CD8-positive, alpha-beta memory T cell (primary cell): ENCODE measurements around the gene NCOA7. TPM values are rescaled to one million over a fixed set of nuclear protein-coding genes. Genes with fewer than 3 reads are reported as not detected.

Experiments
- CTCF ChIA-PET: fragments of 350-600 bp; sonication (Branson Sonifier 250); formaldehyde crosslinking; loops from one replicate; lab custom pipeline; 2021; ENCODE audit warnings: antibody characterized with exemption; lab: Charles Lee
- POLR2A ChIA-PET: fragments of 350-600 bp; sonication (Branson Sonifier 250); formaldehyde crosslinking; loops from one replicate; lab custom pipeline; 2021; ENCODE audit warnings: antibody characterized with exemption; lab: Charles Lee
- DNase-seq, 5 donors: peaks; one replicate each; pipeline versions ENCODE4 v3.0.0 to v3.0.0-alpha.2; 2020 to 2022; ENCODE audit warnings: mixed read lengths in 1 of 5
- H3K27ac ChIP-seq: one replicate; pipeline ENCODE4 v1.7.0; 2013; ENCODE audit warnings: low read depth, mild to moderate bottlenecking, low read length, moderate library complexity
- H3K27me3 ChIP-seq: 2 replicates; pipeline ENCODE4 v1.7.0; 2013; ENCODE audit warnings: low read length, mild to moderate bottlenecking; ENCODE audit not compliant: insufficient read depth, poor library complexity, severe bottlenecking
- H3K36me3 ChIP-seq: 2 replicates; pipeline ENCODE4 v1.7.0; 2013; ENCODE audit warnings: mild to moderate bottlenecking, low read length, moderate library complexity; ENCODE audit not compliant: insufficient read depth
- H3K4me1 ChIP-seq: 2 replicates; pipeline ENCODE4 v1.7.0; 2013; ENCODE audit warnings: mild to moderate bottlenecking, low read length, moderate library complexity; ENCODE audit not compliant: insufficient read depth
- H3K4me3 ChIP-seq: 2 replicates; pipeline ENCODE4 v1.7.0; 2013; ENCODE audit warnings: mild to moderate bottlenecking, low read length
- H3K9me3 ChIP-seq: 2 replicates; pipeline ENCODE4 v1.7.0; 2013; ENCODE audit warnings: mild to moderate bottlenecking, low read length
- H3K27ac Mint-ChIP-seq, 8 donors: one replicate each; pipeline ENCODE4 v1.8.0; 2020 to 2021; ENCODE audit warnings: mixed read lengths in 8 of 8, mild to moderate bottlenecking in 6 of 8, inconsistent platforms in 3 of 8, moderate library complexity in 3 of 8
- H3K27me3 Mint-ChIP-seq, 2 donors: one replicate each; pipeline ENCODE4 v1.8.0; 2020 to 2021; ENCODE audit warnings: mixed read lengths in 2 of 2, mild to moderate bottlenecking in 1 of 2, moderate library complexity in 1 of 2
- H3K36me3 Mint-ChIP-seq, 3 donors: one replicate each; pipeline ENCODE4 v1.8.0; 2020 to 2021; ENCODE audit warnings: mixed read lengths in 3 of 3, inconsistent platforms in 1 of 3, mild to moderate bottlenecking in 1 of 3
- H3K4me1 Mint-ChIP-seq, 3 donors: one replicate each; pipeline ENCODE4 v1.8.0; 2020 to 2021; ENCODE audit warnings: mixed read lengths in 3 of 3, inconsistent platforms in 1 of 3, mild to moderate bottlenecking in 1 of 3
- H3K4me3 Mint-ChIP-seq, 7 donors: one replicate each; pipeline ENCODE4 v1.8.0; 2020 to 2021; ENCODE audit warnings: mixed read lengths in 7 of 7, mild to moderate bottlenecking in 6 of 7, moderate library complexity in 4 of 7, inconsistent platforms in 2 of 7
- H3K9me3 Mint-ChIP-seq, 5 donors: one replicate each; pipeline ENCODE4 v1.8.0; 2020 to 2022; ENCODE audit warnings: mixed read lengths in 5 of 5, mild to moderate bottlenecking in 3 of 5, moderate library complexity in 2 of 5, inconsistent platforms in 1 of 5
- polyA plus RNA-seq: library from polyadenylated mRNA; unstranded; fragments of 300-500 nt; fragmentation: Illumina TruSeq; gene quantifications from one replicate; pipeline ENCODE4 v1.2.3, GENCODE V29; 2021
- total RNA-seq, 2 experiments: library from RNA; stranded (reverse); gene quantifications; one replicate each; pipeline ENCODE4 v1.2.3, GENCODE V29; 2021

The NCOA7 gene
- total and polyA plus RNA-seq, 3 experiments from 2014 or later: 38.3 to 62.5 (median 54.7) TPM

- Histone ChIP-seq H3K27ac (no peak overlapping the region), H3K4me3 (no peak overlapping the region), H3K36me3 (no peaks in the 10 kb centered on the region), H3K4me1 (peaks cover 27% of the 10 kb centered on the region), H3K9me3 (no peaks in the 10 kb centered on the region), H3K27me3 (no peaks in the 10 kb centered on the region)
- POLR2A ChIA-PET: interaction anchor here (2.5 kb wide), 1 partner anchor 13 kb away, joined by 10 read pairs; no protein-coding TSS in a partner anchor
- peak overlapping the region in 4 of 7 donors; percentile 17 to 79 (median 55) for H3K4me3 Mint-ChIP-seq
- H3K4me1 Mint-ChIP-seq: peaks cover 55 to 74% (median 67%) of the 10 kb centered on the region in 3 donors
- no peak for DNase-seq
- peak overlapping the region in 4 of 8 donors; percentile 16 to 84 (median 78) for H3K27ac Mint-ChIP-seq
- CTCF ChIA-PET: interaction anchor here (0.9 to 1.3 kb wide), 2 partner anchors 13 to 162 kb away, joined by 3 to 5 read pairs; partner anchors contain the start of gene HINT3
- peaks cover 0 to 32% (median 0%) of the 10 kb centered on the region in 3 donors for H3K36me3 Mint-ChIP-seq
- H3K27me3 Mint-ChIP-seq: peaks cover 0 to 1% of the 10 kb centered on the region in 2 donors
- no peaks in the 10 kb centered on the region for H3K9me3 Mint-ChIP-seq
These were observed 3.8 kb downstream of the NCOA7 start for GRCh38 chr6:125794342-125795137.

GRCh38 chr6:125795301-125795700, 4.5 kb downstream of the NCOA7 start:
- ChIA-PET POLR2A (interaction anchor here (2.5 kb wide), 1 partner anchor 14 kb away, joined by 10 read pairs; no protein-coding TSS in a partner anchor), CTCF (interaction anchor here (0.7 kb wide), 1 partner anchor 15 kb away, joined by 3 read pairs; no protein-coding TSS in a partner anchor)
- Histone ChIP-seq H3K27ac (no peak overlapping the region), H3K4me1 (peaks cover 21% of the 10 kb centered on the region), H3K36me3 (no peaks in the 10 kb centered on the region), H3K9me3 (no peaks in the 10 kb centered on the region), H3K27me3 (no peaks in the 10 kb centered on the region), H3K4me3 (no peak overlapping the region)
- peaks cover 0 to 31% (median 0%) of the 10 kb centered on the region in 3 donors for H3K36me3 Mint-ChIP-seq
- H3K27me3 Mint-ChIP-seq: no peaks in the 10 kb centered on the region
- no peak for DNase-seq
- no peaks in the 10 kb centered on the region for H3K9me3 Mint-ChIP-seq
- peaks cover 48 to 76% (median 64%) of the 10 kb centered on the region in 3 donors for H3K4me1 Mint-ChIP-seq
- peak overlapping the region in 1 of 7 donors; percentile 36 for H3K4me3 Mint-ChIP-seq
- peak overlapping the region in 3 of 8 donors; percentile 1 to 67 (median 51) for H3K27ac Mint-ChIP-seq

GRCh38 chr6:125797120-125797885, 6.5 kb downstream of the NCOA7 start:
- Histone ChIP-seq H3K27me3 (no peaks in the 10 kb centered on the region), H3K4me1 (peaks cover 14% of the 10 kb centered on the region), H3K36me3 (no peaks in the 10 kb centered on the region), H3K27ac (no peak overlapping the region), H3K4me3 (no peak overlapping the region), H3K9me3 (no peaks in the 10 kb centered on the region)
- Mint-ChIP-seq H3K27me3 (no peaks in the 10 kb centered on the region), H3K9me3 (no peaks in the 10 kb centered on the region), H3K4me3 (peak overlapping the region in 1 of 7 donors; percentile 48), H3K4me1 (peaks cover 49 to 83% (median 62%) of the 10 kb centered on the region in 3 donors), H3K27ac (peak overlapping the region in 1 of 8 donors; percentile 26), H3K36me3 (peaks cover 0 to 35% (median 2%) of the 10 kb centered on the region in 3 donors)
- DNase-seq: no peak
- CTCF ChIA-PET: interaction anchor here (1.5 kb wide), 1 partner anchor 26 kb away, joined by 3 read pairs; no protein-coding TSS in a partner anchor
- POLR2A ChIA-PET: no interaction called here

- CTCF ChIA-PET: interaction anchor here (1.5 kb wide), 1 partner anchor 25 kb away, joined by 3 read pairs; no protein-coding TSS in a partner anchor
- H3K27ac Mint-ChIP-seq: peak overlapping the region in 1 of 8 donors; percentile 12
- no peaks in the 10 kb centered on the region for H3K27me3 Mint-ChIP-seq
- peaks cover 14% of the 10 kb centered on the region for H3K4me1 ChIP-seq
- H3K27me3 ChIP-seq: no peaks in the 10 kb centered on the region
- H3K36me3 ChIP-seq: no peaks in the 10 kb centered on the region
- peak overlapping the region in 1 of 7 donors; percentile 48 for H3K4me3 Mint-ChIP-seq
- H3K36me3 Mint-ChIP-seq: peaks cover 0 to 38% (median 4%) of the 10 kb centered on the region in 3 donors
- H3K4me3 ChIP-seq: no peak overlapping the region
- H3K9me3 Mint-ChIP-seq: no peaks in the 10 kb centered on the region
- H3K9me3 ChIP-seq: no peaks in the 10 kb centered on the region
- DNase-seq: no peak
- POLR2A ChIA-PET: no interaction called here
- H3K27ac ChIP-seq: no peak overlapping the region
- peaks cover 49 to 83% (median 62%) of the 10 kb centered on the region in 3 donors for H3K4me1 Mint-ChIP-seq
These were observed 7.2 kb downstream of the NCOA7 start for GRCh38 chr6:125797886-125798444.

GRCh38 chr6:125798734-125799508, 8.2 kb downstream of the NCOA7 start:
- peak overlapping the region in 1 of 7 donors; percentile 11 for H3K4me3 Mint-ChIP-seq

GRCh38 chr6:125802383-125802782, 11.6 kb downstream of the NCOA7 start:
- no peaks in the 10 kb centered on the region for H3K9me3 ChIP-seq
- H3K4me1 Mint-ChIP-seq: peaks cover 56 to 88% (median 68%) of the 10 kb centered on the region in 3 donors
- no peak overlapping the region for H3K27ac ChIP-seq
- H3K4me1 ChIP-seq: peaks cover 6% of the 10 kb centered on the region
- H3K27me3 Mint-ChIP-seq: no peaks in the 10 kb centered on the region
- CTCF ChIA-PET: interaction anchor here (2.3 kb wide), 1 partner anchor 10 kb away, joined by 10 read pairs; no protein-coding TSS in a partner anchor
- H3K27ac Mint-ChIP-seq: peak overlapping the region in 7 of 8 donors; percentile 7 to 77 (median 58)
- no peaks in the 10 kb centered on the region for H3K9me3 Mint-ChIP-seq
- no peak overlapping the region for H3K4me3 Mint-ChIP-seq
- no peaks in the 10 kb centered on the region for H3K36me3 ChIP-seq
- no peak overlapping the region for H3K4me3 ChIP-seq
- no peaks in the 10 kb centered on the region for H3K27me3 ChIP-seq
- POLR2A ChIA-PET: no interaction called here
- H3K36me3 Mint-ChIP-seq: peaks cover 0 to 37% (median 13%) of the 10 kb centered on the region in 3 donors
- no peak for DNase-seq

More at GRCh38 chr6:125798734-125799508, 8.2 kb downstream of the NCOA7 start:
- Histone ChIP-seq H3K27ac (no peak overlapping the region), H3K36me3 (no peaks in the 10 kb centered on the region), H3K4me1 (peaks cover 8% of the 10 kb centered on the region), H3K4me3 (no peak overlapping the region), H3K27me3 (no peaks in the 10 kb centered on the region), H3K9me3 (no peaks in the 10 kb centered on the region)
- DNase-seq: no peak
- Mint-ChIP-seq H3K27me3 (no peaks in the 10 kb centered on the region), H3K36me3 (peaks cover 0 to 38% (median 4%) of the 10 kb centered on the region in 3 donors), H3K27ac (peak overlapping the region in 1 of 8 donors; percentile 17), H3K9me3 (no peaks in the 10 kb centered on the region), H3K4me1 (peaks cover 49 to 83% (median 62%) of the 10 kb centered on the region in 3 donors)
- ChIA-PET POLR2A (no interaction called here), CTCF (interaction anchor here (1.5 kb wide), 1 partner anchor 8 kb away, joined by 4 read pairs; the partner anchor contains the start of gene NCOA7)

- Histone ChIP-seq H3K4me3 (no peak overlapping the region), H3K27ac (no peak overlapping the region), H3K4me1 (peaks cover 6% of the 10 kb centered on the region), H3K9me3 (no peaks in the 10 kb centered on the region), H3K36me3 (no peaks in the 10 kb centered on the region), H3K27me3 (no peaks in the 10 kb centered on the region)
- H3K27ac Mint-ChIP-seq: peak overlapping the region; percentile 11 to 94 (median 67)
- CTCF ChIA-PET: interaction anchor here (2.3 kb wide), 1 partner anchor 10 kb away, joined by 10 read pairs; no protein-coding TSS in a partner anchor
- H3K9me3 Mint-ChIP-seq: no peaks in the 10 kb centered on the region
- peaks cover 58 to 88% (median 69%) of the 10 kb centered on the region in 3 donors for H3K4me1 Mint-ChIP-seq
- H3K4me3 Mint-ChIP-seq: peak overlapping the region in 1 of 7 donors; percentile 30
- POLR2A ChIA-PET: no interaction called here
- no peaks in the 10 kb centered on the region for H3K27me3 Mint-ChIP-seq
- DNase-seq: no peak
- peaks cover 0 to 34% (median 13%) of the 10 kb centered on the region in 3 donors for H3K36me3 Mint-ChIP-seq
These were observed 12.2 kb downstream of the NCOA7 start for GRCh38 chr6:125802943-125803377.
